Measurements from ENCODE around the gene INTS11.
A peak's percentile ranks its signal among the peaks of the same experiment; 100 is the strongest.

DNA sequence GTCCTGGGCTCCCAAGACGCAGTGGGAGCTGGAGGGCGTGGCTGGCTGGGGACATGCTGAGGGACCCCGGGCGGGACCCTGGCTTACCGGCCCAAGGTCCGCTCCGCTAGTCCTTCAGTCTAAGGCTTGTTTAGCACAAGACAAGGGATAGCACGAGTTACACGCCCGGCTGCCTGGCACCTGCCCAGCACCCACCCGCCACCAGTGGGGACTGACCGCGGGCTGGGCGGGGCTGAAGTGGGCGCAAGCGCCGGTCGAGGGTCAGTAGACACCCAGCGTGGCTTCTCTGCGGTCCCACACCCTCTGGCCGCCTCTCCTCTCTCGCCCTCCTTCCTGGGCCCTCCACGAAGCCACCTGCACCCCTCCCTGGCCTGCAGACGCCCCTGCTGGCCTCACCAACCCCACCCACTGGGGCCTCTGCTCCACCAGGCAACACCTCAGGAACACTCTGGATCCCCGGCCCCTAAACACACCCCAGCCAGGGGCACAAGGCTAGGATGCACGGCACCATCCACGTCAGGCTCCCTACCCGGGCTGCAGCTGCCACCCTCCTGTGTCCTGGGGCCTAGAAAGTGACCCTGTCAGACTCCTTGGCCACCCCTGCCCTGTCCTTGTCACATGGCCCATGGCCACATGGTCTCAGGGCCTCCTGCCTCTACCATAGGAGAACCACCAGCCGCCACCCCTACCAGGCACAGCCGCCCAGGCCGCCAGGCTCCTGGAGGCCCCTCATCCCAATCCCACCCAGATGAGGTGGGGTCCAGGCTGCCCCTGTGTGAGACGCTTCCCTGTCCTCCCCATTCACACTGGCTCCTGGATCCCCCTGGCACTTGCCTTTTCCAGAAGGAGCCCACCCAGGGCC, 12.7 kb upstream of the INTS11 start:
- TF ChIP-seq POLR2AphosphoS5 (IDR thresholded peaks at IDR 0.05; ENCODE audit: low read depth, low read length) (no peak), MAFK (IDR thresholded peaks at IDR 0.05; ENCODE audit: low read depth, low read length) (no peak), TAF1 (IDR thresholded peaks at IDR 0.05; ENCODE audit: low read depth, low read length) (0 out of 2 replicates have a peak, but pooled peaks have one; percentile 10), JUN (IDR thresholded peaks at IDR 0.05; ENCODE audit: low read depth, low read length) (no peak), YY1 (IDR thresholded peaks at IDR 0.05; ENCODE audit: low read depth, low read length) (no peak), CTCF (IDR thresholded peaks at IDR 0.05; ENCODE audit: control extremely low read depth in 1 of 3, insufficient read depth in 1 of 3, low read depth in 1 of 3, low read length in 3 of 3) (no peak), SP1 (IDR thresholded peaks at IDR 0.05; ENCODE audit: low read depth, low read length) (no peak)

All from H1 (cell line).